HG03095 (cell line): ENCODE measurements around the gene TFEB.

ENCODE experiments used
- ATAC-seq: cut with Tn5 transposase; IDR thresholded peaks from one replicate; pipeline ENCODE4 v1.9.1; 2021; ENCODE audit warnings: moderate library complexity; ENCODE audit not compliant: unreplicated experiment

TFEB gene

DNA sequence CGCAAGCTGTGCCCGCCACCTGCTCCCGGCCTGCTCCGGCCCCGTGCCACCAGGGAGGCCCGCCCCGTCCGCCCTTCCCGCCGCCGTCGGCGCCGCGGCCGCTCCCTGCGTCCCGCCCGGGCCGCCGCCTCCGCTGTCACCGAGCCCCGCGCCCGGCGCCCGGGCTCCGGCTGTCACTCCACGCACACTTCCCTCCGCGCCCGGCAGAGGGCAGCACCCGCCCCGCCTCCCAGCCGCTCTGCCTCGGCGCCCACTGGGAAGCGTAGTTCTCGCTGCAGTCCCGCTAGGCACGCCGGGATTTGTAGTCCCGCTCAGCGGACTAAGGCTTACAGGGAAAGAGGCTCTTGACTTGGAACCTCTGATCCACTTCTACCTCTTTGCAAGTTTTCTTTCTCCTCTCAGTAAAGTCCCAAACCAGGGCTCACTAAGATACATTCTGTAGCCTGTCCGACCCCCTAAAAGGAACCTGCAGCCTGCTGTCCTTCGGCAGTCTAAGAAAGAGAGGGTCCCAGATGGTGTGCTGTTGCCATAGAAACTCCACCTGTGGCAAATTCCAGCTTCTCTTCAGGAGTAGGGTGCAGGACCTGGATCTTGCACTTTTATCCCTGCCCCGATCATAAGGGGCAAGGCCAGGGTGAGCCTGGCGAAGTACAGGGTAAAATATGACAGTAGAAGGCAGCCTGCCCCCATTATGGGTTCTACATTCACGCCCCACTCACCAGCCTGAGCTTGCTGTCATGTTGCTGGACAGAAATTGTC, at the start of gene TFEB:
TSS of gene TFEB (minus strand) at position 182 of the 759 bp plus-strand sequence. CDS start 44,395 bp downstream, outside the sequence.
- ATAC-seq = peak; percentile 44

DNA sequence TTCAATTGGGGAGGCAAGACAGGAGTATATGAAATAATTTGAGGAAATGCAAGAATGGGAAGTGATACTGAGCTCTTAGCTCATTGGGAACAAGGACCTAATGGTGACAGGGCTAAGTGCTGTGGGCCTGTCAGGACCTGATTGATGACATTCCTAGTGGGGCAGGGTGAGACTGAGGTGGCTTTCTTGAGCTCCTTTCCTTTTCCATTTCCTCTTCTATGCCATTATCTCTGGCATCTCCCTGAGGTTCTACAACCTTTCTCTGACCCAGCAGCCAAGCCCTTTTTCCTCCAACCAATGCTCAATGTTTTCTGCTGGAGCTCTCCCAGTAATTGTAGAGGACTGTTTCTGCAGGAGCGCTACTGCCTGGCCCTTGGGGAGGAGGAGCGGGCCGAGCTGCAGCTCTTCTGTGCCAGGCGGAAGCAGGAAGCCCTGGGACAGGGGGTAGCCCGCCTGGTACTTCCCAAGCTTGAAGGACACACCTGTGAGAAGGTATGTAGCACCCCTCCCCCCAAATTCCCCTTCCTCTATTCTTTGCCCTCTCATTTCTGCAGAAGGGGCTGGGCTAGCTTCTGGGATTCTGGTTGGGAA, 49.3 kb upstream of the TFEB start:
- no peak for ATAC-seq

DNA sequence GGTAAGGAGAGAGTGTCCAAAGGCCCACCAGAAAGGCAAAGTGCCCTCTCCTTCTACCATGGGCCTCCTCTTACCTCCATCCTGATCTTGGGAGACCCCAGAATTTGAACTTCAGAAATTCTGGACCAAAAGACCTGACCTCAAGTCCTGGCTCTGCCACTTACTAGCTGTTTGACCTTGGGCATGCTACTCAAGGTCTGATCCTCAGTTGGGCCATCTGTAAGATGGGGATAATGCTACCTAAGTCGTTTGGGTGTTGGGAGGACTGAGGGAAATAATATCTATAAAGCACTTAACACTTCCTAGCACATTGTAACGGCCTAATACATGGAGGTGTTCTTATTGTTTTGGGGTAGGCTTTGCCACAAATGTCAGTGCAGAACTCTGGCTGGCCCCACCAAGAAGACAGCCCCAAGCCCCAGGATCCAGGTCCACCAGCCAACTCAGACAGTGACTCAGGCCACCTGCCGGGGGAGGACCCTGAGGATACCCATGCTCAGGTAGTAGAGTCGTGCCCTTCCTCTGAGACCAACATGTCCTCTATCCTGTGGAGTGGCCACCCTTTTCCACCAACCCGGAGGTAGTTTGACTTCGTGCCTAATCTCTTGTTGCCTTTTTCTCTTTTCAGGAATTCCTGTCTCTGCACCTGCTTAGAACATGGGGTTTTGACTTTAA, 47.8 kb upstream of the TFEB start:
- no peak for ATAC-seq

- ATAC-seq = no peak
Measured at GRCh38 chr6:41781366-41781730, 45.9 kb upstream of the TFEB start.

- ATAC-seq = no peak
Measured at GRCh38 chr6:41780551-41781365, 45.4 kb upstream of the TFEB start, which contains the start of gene PRICKLE4. Gene PRICKLE4, plus strand, starts transcription at chr6:41780782. Its CDS starts 2,692 bp downstream, at chr6:41783474.

- ATAC-seq = peak; percentile 89
Measured at GRCh38 chr6:41779788-41780550, 44.6 kb upstream of the TFEB start, which contains the start of gene FRS3. Gene FRS3, minus strand, starts transcription at chr6:41779900. Its CDS starts 2,913 bp downstream, at chr6:41776987.

DNA sequence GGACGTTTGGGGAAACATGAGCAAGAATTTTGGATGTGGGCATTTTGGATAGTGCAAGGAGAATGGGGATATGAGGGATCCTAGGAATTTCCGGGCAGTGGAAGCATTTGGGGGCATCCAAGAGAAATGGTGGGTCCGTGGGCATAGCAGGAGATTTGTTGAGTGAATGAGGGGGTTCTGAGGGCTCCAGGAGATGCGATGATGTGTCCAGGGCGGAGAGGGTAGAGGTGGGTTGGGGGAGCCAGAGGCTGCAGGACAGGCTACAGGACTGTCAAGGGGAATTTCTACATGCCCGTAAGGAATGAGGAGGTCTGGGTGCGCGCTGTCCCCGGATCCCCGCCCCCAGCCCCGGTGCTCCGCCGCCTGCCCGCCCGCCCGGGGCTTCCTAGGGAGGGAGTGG, 43.9 kb upstream of the TFEB start:
- ATAC-seq = no peak

GRCh38 chr6:41778895-41779294, 43.5 kb upstream of the TFEB start:
- ATAC-seq = no peak

GRCh38 chr6:41777551-41778285, 42.3 kb upstream of the TFEB start:
- no peak for ATAC-seq

DNA sequence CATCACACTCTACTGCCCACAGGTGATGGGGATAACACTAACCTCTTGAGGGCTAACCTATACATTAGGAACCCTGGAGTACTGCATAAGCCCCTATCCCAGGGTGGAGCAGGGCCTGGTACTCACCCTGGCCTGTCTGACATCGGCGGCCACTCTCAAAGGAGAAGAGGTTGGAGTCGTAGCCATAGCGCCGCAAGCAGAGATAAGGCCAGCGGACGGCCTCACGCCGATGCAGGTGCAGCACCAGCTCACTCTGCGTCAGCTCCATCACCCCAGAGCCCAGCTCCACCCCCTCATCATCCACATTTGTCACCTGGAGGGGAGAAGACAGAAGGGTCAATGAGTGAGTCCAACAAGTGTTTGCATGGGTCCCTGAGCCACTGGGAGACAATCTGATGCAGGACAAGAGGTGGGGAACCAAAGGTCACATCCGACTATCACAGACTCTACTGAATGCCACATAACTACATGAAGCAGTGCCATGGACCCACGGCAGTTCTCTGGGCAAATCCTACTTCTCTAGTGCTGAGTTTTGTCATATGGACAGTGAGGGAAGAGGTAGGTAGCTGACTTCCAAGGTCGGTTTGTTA, 40.0 kb upstream of the TFEB start:
- ATAC-seq = no peak

GRCh38 chr6:41774841-41775240, 39.4 kb upstream of the TFEB start:
- ATAC-seq = no peak

DNA sequence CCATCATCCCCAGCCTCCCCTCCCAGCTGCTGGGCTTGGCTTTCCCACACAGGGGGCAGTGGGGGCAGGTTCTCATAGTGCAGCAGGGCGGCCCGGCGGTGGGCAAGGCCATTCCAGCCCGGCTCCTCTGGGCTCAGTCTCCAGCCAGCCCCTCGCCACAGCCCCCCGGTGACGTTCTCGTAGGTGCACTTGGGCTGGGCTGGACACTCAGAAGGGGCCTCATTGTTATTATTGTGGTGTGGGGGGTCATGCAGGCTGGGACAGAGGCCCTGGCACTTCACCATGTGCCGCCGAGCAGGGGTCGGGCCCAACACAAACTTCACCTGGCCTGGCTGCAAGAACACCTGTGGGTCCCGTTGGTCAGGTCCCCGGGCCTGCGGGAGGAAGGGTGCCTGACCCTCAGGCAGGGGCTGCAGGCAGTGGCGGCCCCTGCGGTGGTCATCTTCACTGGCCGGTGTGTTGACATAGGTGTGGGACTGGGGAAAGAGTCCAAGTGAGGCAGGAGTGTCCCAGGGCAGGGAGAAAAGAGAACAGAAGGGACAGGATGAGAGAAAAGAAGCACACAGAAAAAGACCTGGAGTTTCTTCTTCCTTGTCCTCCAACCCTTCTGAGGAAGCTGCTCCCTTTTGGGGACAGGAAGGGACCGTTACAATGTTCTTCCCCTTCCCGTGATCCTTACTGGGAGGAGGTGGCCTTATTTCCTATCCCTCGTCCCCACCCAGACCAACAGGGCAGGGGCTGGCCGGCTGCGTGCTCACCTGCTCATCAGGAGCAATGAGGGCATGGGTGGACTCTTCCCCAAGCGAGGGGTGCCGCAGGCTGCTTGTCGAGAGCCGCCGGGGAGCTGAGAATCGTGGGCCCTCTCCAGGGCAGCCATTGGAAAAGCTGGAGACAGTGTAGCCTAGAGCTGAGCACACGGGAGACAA, 35.9 kb upstream of the TFEB start:
- no peak for ATAC-seq

DNA sequence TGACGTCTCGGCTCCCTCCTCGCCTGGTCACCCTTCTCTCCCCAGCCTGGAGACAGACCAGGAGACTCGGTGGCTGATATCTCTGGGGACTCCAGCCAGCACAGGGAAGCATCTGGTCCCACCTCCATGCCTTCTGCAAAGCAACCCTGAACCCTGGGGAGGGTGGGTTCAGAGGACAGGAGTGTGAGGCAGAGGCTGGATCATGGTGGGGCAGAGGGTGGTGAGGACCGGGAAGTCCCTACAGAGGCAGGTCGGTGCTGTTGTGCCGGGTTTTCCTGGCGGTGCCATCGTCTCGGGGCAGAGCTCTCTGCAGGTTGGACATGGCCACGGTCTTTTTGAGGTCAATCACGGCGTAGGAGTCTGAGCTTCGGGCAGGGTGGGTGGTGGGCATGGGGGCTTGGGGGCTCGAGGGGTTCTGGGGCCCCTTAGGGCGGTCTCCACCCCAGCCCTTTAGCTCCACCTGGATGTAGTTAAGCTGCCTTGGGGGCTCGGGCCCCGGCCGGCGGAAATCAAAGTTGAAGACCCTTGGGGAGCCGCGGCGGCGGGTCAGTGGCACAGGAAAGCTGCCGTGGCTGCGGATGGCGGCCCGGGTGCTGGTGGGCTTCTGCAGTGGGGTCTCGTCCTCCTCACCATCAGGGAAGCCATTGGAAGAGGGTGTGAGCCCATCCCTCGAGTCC, 35.1 kb upstream of the TFEB start:
- ATAC-seq = no peak

- no peak for ATAC-seq
Measured at GRCh38 chr6:41769376-41769775, 34.0 kb upstream of the TFEB start.

GRCh38 chr6:41768545-41769308, 33.3 kb upstream of the TFEB start:
- ATAC-seq = no peak

DNA sequence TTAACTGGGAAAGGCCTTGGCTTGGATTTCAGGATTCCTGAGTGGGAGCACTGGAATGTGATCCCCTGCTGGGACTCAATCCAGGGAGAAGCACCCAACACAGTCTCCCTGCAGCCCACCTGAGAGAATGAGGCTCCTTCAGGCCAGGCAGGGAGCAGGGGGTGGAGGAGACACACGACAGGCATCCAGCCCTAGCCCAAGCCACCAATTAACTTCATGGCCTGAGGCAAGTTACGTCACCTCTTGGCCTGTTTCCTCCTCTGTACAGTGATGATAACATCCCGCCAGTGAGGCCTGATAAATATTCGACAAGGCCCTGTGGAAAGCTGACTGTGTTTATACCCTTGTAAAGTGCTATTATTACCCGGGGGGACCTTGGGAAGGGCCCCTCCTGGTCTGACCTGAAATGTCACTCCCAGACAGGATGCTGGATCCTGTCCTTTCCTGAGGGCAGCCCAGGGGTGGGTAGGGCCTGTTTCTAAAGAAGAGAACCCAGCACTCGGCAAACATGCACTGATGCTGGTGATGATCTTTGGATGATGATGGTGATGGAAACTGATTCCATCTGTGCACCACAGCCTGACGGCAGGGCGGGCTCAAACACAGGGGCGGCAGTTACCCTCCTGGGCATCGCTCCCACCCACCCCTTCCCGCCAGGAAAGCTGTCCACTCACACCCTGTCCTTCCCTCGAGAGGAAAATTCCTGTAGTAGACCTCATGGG, 31.9 kb upstream of the TFEB start:
- no peak for ATAC-seq
